HepG2 (cell line): ENCODE measurements around the gene CCDC88B. TPM values are rescaled to one million over a fixed set of nuclear protein-coding genes. Genes with fewer than 3 reads are reported as not detected.

ENCODE experiments used
- ELF1 ChIP-seq: sonication (generic); formaldehyde crosslinking; IDR thresholded peaks from 2 replicates; pipeline ENCODE4 v1.4.0; 2020; ENCODE audit warnings: missing genetic modification reagents
- ELF3 ChIP-seq: IDR thresholded peaks from 2 replicates; pipeline ENCODE4 v1.6.1; 2016; ENCODE audit warnings: missing genetic modification reagents, missing compliant biosample characterization
- FOXC1 ChIP-seq: sonication (generic); formaldehyde crosslinking; IDR thresholded peaks from 2 replicates; pipeline ENCODE4 v1.8.0; 2022; ENCODE audit warnings: mild to moderate bottlenecking, missing genetic modification reagents, borderline replicate concordance
- GZF1 ChIP-seq: sonication (generic); formaldehyde crosslinking; IDR thresholded peaks from 2 replicates; pipeline ENCODE4 v1.5.1; 2020; ENCODE audit warnings: mild to moderate bottlenecking, missing genetic modification reagents
- HDAC1 ChIP-seq: sonication (generic); formaldehyde crosslinking; IDR thresholded peaks from 2 replicates; pipeline ENCODE4 v1.5.1; 2020; ENCODE audit warnings: mild to moderate bottlenecking, missing genetic modification reagents
- IKZF1 ChIP-seq: fragments of 450-650 bp; IDR thresholded peaks from 2 replicates; pipeline ENCODE4 v1.7.1; 2016
- KDM3A ChIP-seq: IDR thresholded peaks from 2 replicates; pipeline ENCODE4 v1.6.1; 2018; ENCODE audit warnings: low read depth, missing compliant biosample characterization
- MED8 ChIP-seq: sonication (generic); formaldehyde crosslinking; IDR thresholded peaks from 2 replicates; pipeline ENCODE4 v1.8.1; 2023; ENCODE audit warnings: mild to moderate bottlenecking, missing genetic modification reagents; ENCODE audit not compliant: insufficient replicate concordance
- RARA ChIP-seq: IDR thresholded peaks from 2 replicates; pipeline ENCODE4 v1.6.1; 2016; ENCODE audit warnings: missing genetic modification reagents, missing compliant biosample characterization
- RBFOX2 ChIP-seq: fragments of 200-400 bp; formaldehyde crosslinking; IDR thresholded peaks from 2 replicates; pipeline ENCODE4 v1.6.1; 2017; ENCODE audit warnings: low read depth, mild to moderate bottlenecking, low read length
- SNAI1 ChIP-seq: sonication (generic); formaldehyde crosslinking; IDR thresholded peaks from 2 replicates; pipeline ENCODE4 v1.5.0; 2020; ENCODE audit warnings: mild to moderate bottlenecking, missing genetic modification reagents, borderline replicate concordance
- YEATS2 ChIP-seq: sonication (generic); formaldehyde crosslinking; IDR thresholded peaks from 2 replicates; pipeline ENCODE4 v1.4.0; 2020; ENCODE audit warnings: missing genetic modification reagents, borderline replicate concordance
- ZNF33A ChIP-seq: sonication (generic); formaldehyde crosslinking; IDR thresholded peaks from 2 replicates; pipeline ENCODE4 v1.5.1; 2020; ENCODE audit warnings: missing genetic modification reagents, mild to moderate bottlenecking, moderate library complexity, borderline replicate concordance
- ZNF724P ChIP-seq: sonication (generic); formaldehyde crosslinking; IDR thresholded peaks from 2 replicates; pipeline ENCODE4 v1.8.0; 2022; ENCODE audit warnings: missing genetic modification reagents, borderline replicate concordance
- ZNF776 ChIP-seq: sonication (generic); formaldehyde crosslinking; IDR thresholded peaks from 2 replicates; pipeline ENCODE4 v1.4.0; 2020; ENCODE audit warnings: mild to moderate bottlenecking, missing genetic modification reagents
- ZNF792 ChIP-seq: IDR thresholded peaks from 2 replicates; pipeline ENCODE4 v1.6.1; 2016
- ZSCAN29 ChIP-seq: sonication (generic); formaldehyde crosslinking; conservative IDR thresholded peaks from 2 replicates; pipeline ENCODE4 v1.4.0; 2020; ENCODE audit warnings: mild to moderate bottlenecking, missing genetic modification reagents
- polyA plus RNA-seq, 8 experiments: library from polyadenylated mRNA; depleted of rRNA in 3 of 8; stranded (reverse) in 7 of 8; unstranded in 1 of 8; fragments of >200 nt; fragmentation: Illumina TruSeq in 4 of 8; extraction: Trizol in 4 of 8; gene quantifications; 2 replicates each; pipeline versions ENCODE4 v1.2.1 to v1.2.3, GENCODE V29; 2011 to 2016; ENCODE audit warnings: low read depth in 4 of 8, missing spikeins in 1 of 8, mixed read lengths in 1 of 8; ENCODE audit not compliant: insufficient read depth in 1 of 8
- total RNA-seq, 5 experiments: library from RNA; depleted of rRNA; stranded (reverse); fragments of >200 nt; fragmentation: Illumina TruSeq; extraction: Trizol; gene quantifications; 2 replicates each; pipeline ENCODE4 v1.2.3, GENCODE V29; 2016; ENCODE audit warnings: low read depth in 1 of 5
- TF ChIP-seq, protein P1 (sequence below): sonication (generic); formaldehyde crosslinking; IDR thresholded peaks from 2 replicates; pipeline ENCODE4 v1.9.0; 2022; ENCODE audit warnings: missing genetic modification reagents, mild to moderate bottlenecking, borderline replicate concordance
- TF ChIP-seq, protein P2 (sequence below): IDR thresholded peaks from 2 replicates; pipeline ENCODE4 v1.6.1; 2016; ENCODE audit warnings: missing compliant biosample characterization, missing genetic modification reagents, borderline replicate concordance
- TF ChIP-seq, protein P3 (sequence below): IDR thresholded peaks from 2 replicates; pipeline ENCODE4 v1.6.1; 2016; ENCODE audit warnings: low read depth, control low read depth
- TF ChIP-seq, protein P4 (sequence below): sonication (generic); formaldehyde crosslinking; conservative IDR thresholded peaks from 2 replicates; pipeline ENCODE4 v1.4.0; 2020; ENCODE audit warnings: missing genetic modification reagents
- TF ChIP-seq, protein P5 (sequence below): sonication (generic); formaldehyde crosslinking; IDR thresholded peaks from 2 replicates; pipeline ENCODE4 v1.4.0; 2020; ENCODE audit warnings: missing genetic modification reagents

The CCDC88B gene
- total and polyA plus RNA-seq, 2 of the 13 experiments (the other 11 are each of a cell fraction or from before 2014, with no cell fraction given): 3.6 to 4.8 TPM

DNA sequence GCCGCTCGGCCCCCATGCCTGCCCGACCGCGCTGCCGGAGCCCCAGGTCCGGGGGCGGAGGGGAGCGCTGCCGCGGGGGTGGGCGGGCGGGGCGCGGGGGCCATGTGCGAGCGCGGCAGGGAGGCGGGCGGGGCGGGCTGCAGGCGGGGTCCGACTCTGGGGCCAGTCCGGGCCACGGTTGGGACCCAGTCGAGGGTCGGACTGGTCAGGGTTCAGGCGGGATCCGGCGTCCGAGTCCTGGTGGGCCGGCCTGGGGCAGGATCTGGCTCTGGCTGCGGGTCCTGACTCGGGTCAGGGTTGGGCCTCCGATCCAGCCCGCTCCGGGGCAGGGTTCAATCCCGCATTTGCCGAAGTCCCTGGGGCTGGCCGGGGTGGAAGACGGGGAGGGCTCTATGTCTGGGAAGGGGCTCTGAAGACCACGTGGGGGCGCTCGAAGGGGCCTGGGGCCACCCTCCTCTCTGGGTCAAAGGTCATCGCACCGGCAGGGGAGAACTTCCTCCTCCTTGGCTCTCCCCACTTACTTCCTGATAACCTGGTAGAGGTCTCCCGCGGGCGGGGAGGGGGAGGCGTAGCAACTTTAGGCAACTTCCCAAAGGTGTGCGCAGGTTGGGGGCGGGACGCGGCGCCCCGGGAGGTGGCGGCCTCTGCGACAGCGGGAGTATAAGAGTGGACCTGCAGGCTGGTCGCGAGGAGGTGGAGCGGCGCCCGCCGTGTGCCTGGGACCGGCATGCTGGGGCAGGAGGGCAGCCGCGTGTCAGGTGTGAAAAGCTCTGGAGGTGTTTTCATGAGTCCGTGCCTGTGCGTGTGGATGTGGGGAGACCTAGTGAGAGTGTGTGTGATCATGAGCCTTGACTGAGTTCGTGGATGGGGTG, 34.1 kb upstream of the CCDC88B start (continued):
- TF ChIP-seq, protein P1, sequence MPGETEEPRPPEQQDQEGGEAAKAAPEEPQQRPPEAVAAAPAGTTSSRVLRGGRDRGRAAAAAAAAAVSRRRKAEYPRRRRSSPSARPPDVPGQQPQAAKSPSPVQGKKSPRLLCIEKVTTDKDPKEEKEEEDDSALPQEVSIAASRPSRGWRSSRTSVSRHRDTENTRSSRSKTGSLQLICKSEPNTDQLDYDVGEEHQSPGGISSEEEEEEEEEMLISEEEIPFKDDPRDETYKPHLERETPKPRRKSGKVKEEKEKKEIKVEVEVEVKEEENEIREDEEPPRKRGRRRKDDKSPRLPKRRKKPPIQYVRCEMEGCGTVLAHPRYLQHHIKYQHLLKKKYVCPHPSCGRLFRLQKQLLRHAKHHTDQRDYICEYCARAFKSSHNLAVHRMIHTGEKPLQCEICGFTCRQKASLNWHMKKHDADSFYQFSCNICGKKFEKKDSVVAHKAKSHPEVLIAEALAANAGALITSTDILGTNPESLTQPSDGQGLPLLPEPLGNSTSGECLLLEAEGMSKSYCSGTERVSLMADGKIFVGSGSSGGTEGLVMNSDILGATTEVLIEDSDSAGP (CRISPR knock-in tag): peak; percentile 45; the same call in 1 of the 2 replicates
- TF ChIP-seq ZNF792 (peak; percentile 75), ZNF33A (no peak), GZF1 (peak; percentile 79; the same call in 1 of the 2 replicates), HDAC1 (CRISPR knock-in tag) (no peak; the same call in 1 of the 2 replicates), ELF1 (CRISPR knock-in tag) (peak; percentile 79), KDM3A (0 out of 2 replicates have a peak, but pooled peaks have one; percentile 50), RBFOX2 (peak; percentile 85), SNAI1 (CRISPR knock-in tag) (peak; percentile 70; the same call in 1 of the 2 replicates), MED8 (CRISPR knock-in tag) (peak; percentile 63), RARA (peak; percentile 18; the same call in 1 of the 2 replicates), FOXC1 (no peak), ZNF776 (CRISPR knock-in tag) (peak; percentile 48; the same call in 1 of the 2 replicates), IKZF1 (no peak), YEATS2 (CRISPR knock-in tag) (peak; percentile 42; the same call in 1 of the 2 replicates), ZNF724P (CRISPR knock-in tag) (peak; percentile 78; the same call in 1 of the 2 replicates), ZSCAN29 (CRISPR knock-in tag) (no peak), ELF3 (CRISPR knock-in tag) (peak; percentile 95)
- TF ChIP-seq, protein P2, sequence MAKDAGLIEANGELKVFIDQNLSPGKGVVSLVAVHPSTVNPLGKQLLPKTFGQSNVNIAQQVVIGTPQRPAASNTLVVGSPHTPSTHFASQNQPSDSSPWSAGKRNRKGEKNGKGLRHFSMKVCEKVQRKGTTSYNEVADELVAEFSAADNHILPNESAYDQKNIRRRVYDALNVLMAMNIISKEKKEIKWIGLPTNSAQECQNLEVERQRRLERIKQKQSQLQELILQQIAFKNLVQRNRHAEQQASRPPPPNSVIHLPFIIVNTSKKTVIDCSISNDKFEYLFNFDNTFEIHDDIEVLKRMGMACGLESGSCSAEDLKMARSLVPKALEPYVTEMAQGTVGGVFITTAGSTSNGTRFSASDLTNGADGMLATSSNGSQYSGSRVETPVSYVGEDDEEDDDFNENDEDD: peak; percentile 11; the same call in 1 of the 2 replicates
- TF ChIP-seq, protein P3, sequence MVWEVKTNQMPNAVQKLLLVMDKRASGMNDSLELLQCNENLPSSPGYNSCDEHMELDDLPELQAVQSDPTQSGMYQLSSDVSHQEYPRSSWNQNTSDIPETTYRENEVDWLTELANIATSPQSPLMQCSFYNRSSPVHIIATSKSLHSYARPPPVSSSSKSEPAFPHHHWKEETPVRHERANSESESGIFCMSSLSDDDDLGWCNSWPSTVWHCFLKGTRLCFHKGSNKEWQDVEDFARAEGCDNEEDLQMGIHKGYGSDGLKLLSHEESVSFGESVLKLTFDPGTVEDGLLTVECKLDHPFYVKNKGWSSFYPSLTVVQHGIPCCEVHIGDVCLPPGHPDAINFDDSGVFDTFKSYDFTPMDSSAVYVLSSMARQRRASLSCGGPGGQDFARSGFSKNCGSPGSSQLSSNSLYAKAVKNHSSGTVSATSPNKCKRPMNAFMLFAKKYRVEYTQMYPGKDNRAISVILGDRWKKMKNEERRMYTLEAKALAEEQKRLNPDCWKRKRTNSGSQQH: 0 out of 2 replicates have a peak, but pooled peaks have one; percentile 57
- TF ChIP-seq, protein P4, sequence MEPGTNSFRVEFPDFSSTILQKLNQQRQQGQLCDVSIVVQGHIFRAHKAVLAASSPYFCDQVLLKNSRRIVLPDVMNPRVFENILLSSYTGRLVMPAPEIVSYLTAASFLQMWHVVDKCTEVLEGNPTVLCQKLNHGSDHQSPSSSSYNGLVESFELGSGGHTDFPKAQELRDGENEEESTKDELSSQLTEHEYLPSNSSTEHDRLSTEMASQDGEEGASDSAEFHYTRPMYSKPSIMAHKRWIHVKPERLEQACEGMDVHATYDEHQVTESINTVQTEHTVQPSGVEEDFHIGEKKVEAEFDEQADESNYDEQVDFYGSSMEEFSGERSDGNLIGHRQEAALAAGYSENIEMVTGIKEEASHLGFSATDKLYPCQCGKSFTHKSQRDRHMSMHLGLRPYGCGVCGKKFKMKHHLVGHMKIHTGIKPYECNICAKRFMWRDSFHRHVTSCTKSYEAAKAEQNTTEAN (CRISPR knock-in tag): peak; percentile 71; the same call in 1 of the 2 replicates
- TF ChIP-seq, protein P5, sequence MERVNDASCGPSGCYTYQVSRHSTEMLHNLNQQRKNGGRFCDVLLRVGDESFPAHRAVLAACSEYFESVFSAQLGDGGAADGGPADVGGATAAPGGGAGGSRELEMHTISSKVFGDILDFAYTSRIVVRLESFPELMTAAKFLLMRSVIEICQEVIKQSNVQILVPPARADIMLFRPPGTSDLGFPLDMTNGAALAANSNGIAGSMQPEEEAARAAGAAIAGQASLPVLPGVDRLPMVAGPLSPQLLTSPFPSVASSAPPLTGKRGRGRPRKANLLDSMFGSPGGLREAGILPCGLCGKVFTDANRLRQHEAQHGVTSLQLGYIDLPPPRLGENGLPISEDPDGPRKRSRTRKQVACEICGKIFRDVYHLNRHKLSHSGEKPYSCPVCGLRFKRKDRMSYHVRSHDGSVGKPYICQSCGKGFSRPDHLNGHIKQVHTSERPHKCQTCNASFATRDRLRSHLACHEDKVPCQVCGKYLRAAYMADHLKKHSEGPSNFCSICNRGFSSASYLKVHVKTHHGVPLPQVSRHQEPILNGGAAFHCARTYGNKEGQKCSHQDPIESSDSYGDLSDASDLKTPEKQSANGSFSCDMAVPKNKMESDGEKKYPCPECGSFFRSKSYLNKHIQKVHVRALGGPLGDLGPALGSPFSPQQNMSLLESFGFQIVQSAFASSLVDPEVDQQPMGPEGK (CRISPR knock-in tag): peak; percentile 87
